Measurements from ENCODE around the gene MAN2C1.
"Not testable (repeated sequence)": the region's sequence is repeated elsewhere in the genome, so short reads cannot be mapped to it uniquely, and the experiment has no call there.

MAN2C1 gene

GRCh38 chr15:75367913-75368688, at the start of gene MAN2C1:
Gene MAN2C1 (minus strand): TSS chr15:75368607. CDS start chr15:75368583, 24 bp downstream.
- peak; percentile 95 for DNase-seq (ENCODE audit: low spot score)

DNA sequence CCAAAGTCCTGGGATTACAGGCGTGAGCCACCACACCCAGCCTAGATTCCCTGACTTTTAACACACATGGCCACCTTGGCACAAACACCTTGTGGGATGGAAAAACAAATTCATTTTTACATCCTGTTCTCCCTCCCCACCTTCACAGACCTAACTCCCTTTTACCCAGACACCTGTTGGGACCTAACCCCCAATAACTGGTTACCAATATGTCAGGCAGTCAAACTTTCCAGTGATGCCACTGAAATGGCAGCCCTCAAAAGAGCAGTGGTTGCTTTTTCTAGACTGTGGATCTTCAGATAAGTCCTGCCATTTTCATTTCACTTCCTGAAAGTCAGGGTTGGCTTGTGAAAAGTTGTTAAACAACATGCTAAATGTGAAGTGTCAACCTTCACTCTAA, 48.2 kb upstream of the MAN2C1 start:
- DNase-seq (ENCODE audit: low spot score), result no peak

GRCh38 chr15:75410196-75410595, 41.8 kb upstream of the MAN2C1 start:
- no peak for DNase-seq (ENCODE audit: low spot score)

DNA sequence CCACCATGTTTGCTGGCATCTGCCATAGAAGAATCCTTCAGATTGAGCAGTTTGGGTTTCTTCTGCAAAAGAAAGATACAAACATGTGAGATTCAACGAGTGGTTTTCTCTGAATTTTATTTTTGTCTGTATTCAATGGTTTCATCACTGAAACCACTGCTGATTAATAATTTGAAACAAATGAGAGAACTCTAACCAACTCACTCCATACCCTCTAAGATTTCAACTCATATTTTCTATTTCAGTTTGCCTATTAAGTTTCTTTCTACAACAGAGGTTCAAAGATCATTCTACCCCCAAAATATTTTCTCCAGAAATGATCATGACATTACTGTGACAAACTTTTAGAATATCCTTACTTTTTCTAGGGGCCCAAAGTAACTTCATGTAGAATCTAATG, 38.7 kb upstream of the MAN2C1 start:
- DNase-seq (ENCODE audit: low spot score), result no peak

- no peak for DNase-seq (ENCODE audit: low spot score)
Measured at GRCh38 chr15:75403892-75404291, 35.5 kb upstream of the MAN2C1 start.

DNA sequence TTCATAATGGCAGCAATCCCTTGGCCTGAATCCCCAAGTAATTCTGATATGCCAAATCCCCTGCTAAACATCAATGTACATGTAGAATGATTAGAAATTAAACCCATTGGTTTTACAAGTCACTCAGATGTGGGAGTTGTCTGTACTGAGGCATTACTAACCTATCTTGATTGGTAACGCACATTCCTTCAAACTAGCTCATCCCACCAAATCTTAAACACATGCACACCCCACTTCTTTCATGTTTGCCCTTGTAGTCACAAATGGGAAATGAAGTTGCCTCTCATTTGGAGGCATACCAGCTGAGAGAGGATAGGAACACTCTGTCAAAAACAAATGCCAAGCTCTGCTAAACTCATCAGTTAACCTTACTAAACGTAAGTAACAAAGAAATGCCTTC, 29.1 kb upstream of the MAN2C1 start:
- DNase-seq (ENCODE audit: low spot score), result no peak

- peak; percentile 37 for DNase-seq (ENCODE audit: low spot score)
Measured at GRCh38 chr15:75389791-75390382, 21.5 kb upstream of the MAN2C1 start.

- DNase-seq (ENCODE audit: low spot score), result not testable (repeated sequence)
Measured at GRCh38 chr15:75383986-75384385, 15.6 kb upstream of the MAN2C1 start.

GRCh38 chr15:75380773-75381172, 12.4 kb upstream of the MAN2C1 start:
- no peak for DNase-seq (ENCODE audit: low spot score)

GRCh38 chr15:75371901-75372688, 3.7 kb upstream of the MAN2C1 start:
- no peak for DNase-seq (ENCODE audit: low spot score)

GRCh38 chr15:75371486-75371885, 3.1 kb upstream of the MAN2C1 start:
- DNase-seq (ENCODE audit: low spot score), result no peak

- DNase-seq (ENCODE audit: low spot score), result no peak
Measured at GRCh38 chr15:75369897-75370581, 1.6 kb upstream of the MAN2C1 start.

GRCh38 chr15:75368689-75369239, 357 bp upstream of the MAN2C1 start:
- DNase-seq (ENCODE audit: low spot score), result no peak

DNA sequence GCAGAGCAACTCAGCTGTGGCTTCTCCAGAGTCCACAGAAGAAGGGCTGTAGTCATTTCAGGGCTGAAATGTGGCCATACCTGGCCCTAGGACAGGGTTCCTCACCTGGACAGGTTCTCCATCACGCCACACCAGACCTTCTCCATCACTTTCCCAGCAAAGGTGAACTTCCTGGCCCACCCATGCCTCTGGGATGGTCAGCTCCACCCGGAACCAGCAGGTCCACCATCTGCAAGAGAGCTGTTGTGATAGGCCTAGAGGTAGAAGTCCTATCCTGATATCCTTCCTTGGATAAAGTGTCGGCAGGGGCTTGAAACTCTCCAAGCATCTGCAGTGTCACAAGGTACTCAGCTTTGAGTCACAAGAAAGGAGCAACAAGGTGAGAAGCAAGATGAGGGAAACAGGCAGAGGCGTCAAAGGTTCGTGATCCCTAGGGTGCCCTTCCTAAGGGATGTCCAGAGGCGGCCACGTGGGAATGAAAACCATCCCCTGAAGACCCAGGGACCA, 948 bp downstream of the MAN2C1 start:
- DNase-seq (ENCODE audit: low spot score), result no peak

GRCh38 chr15:75367006-75367405, 1.4 kb downstream of the MAN2C1 start:
- DNase-seq (ENCODE audit: low spot score), result no peak

- no peak for DNase-seq (ENCODE audit: low spot score)
Measured at GRCh38 chr15:75366163-75366562, 2.2 kb downstream of the MAN2C1 start.

DNA sequence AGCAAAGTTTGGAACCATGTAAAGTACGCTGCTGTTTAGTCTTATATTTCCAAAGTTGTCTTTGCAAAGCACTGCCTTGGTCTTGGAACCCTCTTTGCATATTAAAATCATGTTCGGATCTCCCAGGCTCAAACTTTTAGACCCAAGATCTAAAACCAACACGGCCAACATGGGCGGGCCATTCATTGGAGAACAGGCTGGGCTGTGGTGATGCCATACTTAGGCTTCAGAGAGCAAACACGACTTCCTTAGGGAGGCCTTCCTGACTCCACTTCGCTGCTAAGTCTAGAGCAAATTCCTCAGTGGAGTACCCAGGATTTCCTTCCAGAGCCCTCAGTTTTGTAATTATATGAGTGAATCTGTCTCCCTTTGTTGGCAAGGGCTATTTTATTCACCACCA, 3.5 kb downstream of the MAN2C1 start:
- DNase-seq (ENCODE audit: low spot score), result no peak

GRCh38 chr15:75363786-75364185, 4.6 kb downstream of the MAN2C1 start:
- no peak for DNase-seq (ENCODE audit: low spot score)

GRCh38 chr15:75362642-75363249, 5.7 kb downstream of the MAN2C1 start:
- DNase-seq (ENCODE audit: low spot score), result no peak

- DNase-seq (ENCODE audit: low spot score), result peak; percentile 5
Measured at GRCh38 chr15:75361989-75362641, 6.3 kb downstream of the MAN2C1 start.
